ENCODE results near the gene YPEL1. TPM values are rescaled to one million over a fixed set of nuclear protein-coding genes. Genes with fewer than 3 reads are reported as not detected.
A peak's percentile ranks its signal among the peaks of the same experiment; 100 is the strongest.

Gene YPEL1, protein sequence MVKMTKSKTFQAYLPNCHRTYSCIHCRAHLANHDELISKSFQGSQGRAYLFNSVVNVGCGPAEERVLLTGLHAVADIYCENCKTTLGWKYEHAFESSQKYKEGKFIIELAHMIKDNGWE
- total RNA-seq (1 to 10 TPM; 8.0 to 9.8 TPM), polyA plus RNA-seq (1 to 10 TPM; 4.9 to 5.3 TPM)

DNA sequence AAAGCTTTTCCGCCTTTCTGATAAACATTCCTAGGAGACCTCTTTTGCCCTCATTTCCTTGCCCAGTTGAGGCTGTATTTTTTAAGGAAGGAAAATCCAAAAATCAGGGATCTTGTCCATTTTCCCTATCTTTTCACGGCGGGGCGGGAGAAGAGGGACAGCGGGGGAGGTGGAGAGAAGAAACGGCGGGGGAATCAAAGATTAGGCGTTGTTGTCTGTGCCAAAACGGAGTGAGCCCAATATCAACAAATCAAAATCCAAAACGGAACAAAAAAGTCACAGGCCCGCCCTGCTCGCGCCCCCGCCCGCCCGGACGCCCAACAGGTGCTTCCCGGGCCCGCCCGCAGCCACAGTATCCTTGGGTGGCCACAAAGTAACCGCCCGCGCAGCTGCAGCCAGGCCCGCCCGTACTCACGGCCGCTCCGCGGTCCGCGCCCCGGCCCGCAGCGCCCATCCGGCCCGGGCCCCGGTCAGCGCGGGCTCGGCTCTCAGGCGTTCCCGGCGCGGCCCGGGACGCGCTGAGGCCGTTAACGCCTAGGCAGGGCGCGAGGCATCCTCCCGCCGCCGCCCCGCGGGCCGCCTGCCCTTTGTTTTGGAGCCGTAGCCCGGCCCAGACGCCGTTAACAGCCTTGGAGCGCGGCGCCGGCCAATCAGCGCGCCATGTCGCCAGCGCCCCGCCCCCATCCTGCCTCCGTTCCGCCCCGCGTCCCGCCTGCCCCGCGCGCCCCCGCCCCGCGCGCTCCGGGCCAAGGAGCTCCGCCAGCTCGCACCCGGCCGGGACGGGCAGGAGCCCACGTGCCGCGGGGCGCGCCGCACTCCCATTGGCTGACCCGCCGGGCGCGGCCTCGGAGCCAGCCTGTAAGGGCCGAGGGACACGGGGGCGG is at the start of gene YPEL1:
TSS of gene YPEL1 (minus strand) at position 595 of the 884 bp plus-strand sequence. CDS start 25,050 bp downstream, outside the sequence.
- H3K4me3 Mint-ChIP-seq: peak within 1 kb of the TSS; percentile 89 to 95 (median 94)
- H3K9me3 ChIP-seq (ENCODE audit: control insufficient read depth in 1 of 2, low read length in 2 of 2): no peaks in the 10 kb centered on the region
- intact Hi-C loops (cut with micrococcal nuclease): loop anchor here (1.0 kb wide), 1 partner anchor 132 kb away; the partner anchor contains the start of gene MAPK1
- peaks cover 15 to 21% (median 17%) of the 10 kb centered on the region in 4 donors for H3K4me1 Mint-ChIP-seq
- no peaks in the 10 kb centered on the region for H3K9me3 Mint-ChIP-seq
- H3K27me3 ChIP-seq (ENCODE audit: insufficient read depth, low read length): no peaks in the 10 kb centered on the region
- CTCF ChIA-PET (ENCODE audit: partially characterized antibody): interaction anchor here (0.8 to 1.0 kb wide), 2 partner anchors 37 to 106 kb away, joined by 3 read pairs; no protein-coding TSS in a partner anchor
- no peaks in the 10 kb centered on the region for H3K36me3 ChIP-seq (ENCODE audit: insufficient read depth, low read length)
- peak within 1 kb of the TSS; percentile 7 to 56 for H3K4me3 ChIP-seq (ENCODE audit: low read length in 2 of 2)
- POLR2A ChIA-PET (ENCODE audit: partially characterized antibody): interaction anchor here (0.6 to 2.3 kb wide), 20 partner anchors 9 to 218 kb away, joined by 3 to 33 read pairs (median 3); partner anchors contain the start of genes MAPK1, PPIL2, PPM1F and SDF2L1
- H3K4me1 ChIP-seq (ENCODE audit: insufficient read depth, low read length): peaks cover 13% of the 10 kb centered on the region
- no peaks in the 10 kb centered on the region for H3K27me3 Mint-ChIP-seq
- DNase-seq: peak; percentile 94 to 99 (median 97)
- H3K27ac Mint-ChIP-seq: peak within 1 kb of the TSS; percentile 87 to 96 (median 93)
- peaks cover 0 to 4% of the 10 kb centered on the region in 2 donors for H3K36me3 Mint-ChIP-seq
- peak within 1 kb of the TSS; percentile 63 for H3K27ac ChIP-seq (ENCODE audit: low read depth, low read length)

DNA sequence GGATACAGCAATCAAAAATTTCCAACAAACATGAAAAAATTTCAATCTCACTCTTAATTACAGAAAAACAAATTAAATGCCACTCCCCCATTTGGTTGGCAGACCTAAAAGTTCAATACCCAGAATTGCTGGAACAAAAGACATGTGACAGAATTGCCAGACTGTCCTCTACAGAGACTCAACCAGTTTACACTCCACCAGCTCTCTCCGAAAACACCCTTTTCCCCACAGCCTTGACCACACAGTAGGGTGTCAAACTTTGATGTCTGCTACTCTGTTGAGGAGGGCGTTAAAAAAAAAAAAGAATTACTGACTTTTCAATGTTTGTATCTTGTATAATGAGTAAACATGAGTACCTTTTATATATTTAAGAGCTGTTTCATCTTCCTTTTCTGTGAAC is 44.7 kb upstream of the YPEL1 start:
- Histone ChIP-seq H3K4me3 (ENCODE audit: low read length in 2 of 2) (no peak overlapping the region), H3K27me3 (ENCODE audit: insufficient read depth, low read length) (no peaks in the 10 kb centered on the region), H3K9me3 (ENCODE audit: control insufficient read depth in 1 of 2, low read length in 2 of 2) (no peaks in the 10 kb centered on the region), H3K36me3 (ENCODE audit: insufficient read depth, low read length) (peaks cover 12% of the 10 kb centered on the region), H3K4me1 (ENCODE audit: insufficient read depth, low read length) (peaks cover 14% of the 10 kb centered on the region), H3K27ac (ENCODE audit: low read depth, low read length) (no peak overlapping the region)
- Mint-ChIP-seq H3K4me1 (peaks cover 7 to 18% (median 9%) of the 10 kb centered on the region in 4 donors), H3K9me3 (no peaks in the 10 kb centered on the region), H3K36me3 (peaks cover 21 to 41% of the 10 kb centered on the region in 2 donors), H3K27me3 (no peaks in the 10 kb centered on the region), H3K27ac (peak overlapping the region in 3 of 7 donors; percentile 42 to 78 (median 59)), H3K4me3 (no peak overlapping the region)
- ChIA-PET POLR2A (ENCODE audit: partially characterized antibody) (interaction anchor here (1.0 kb wide), 1 partner anchor 46 kb away, joined by 3 read pairs; no protein-coding TSS in a partner anchor), CTCF (ENCODE audit: partially characterized antibody) (interaction anchor here (0.7 to 1.1 kb wide), 2 partner anchors 13 to 17 kb away, joined by 3 read pairs; no protein-coding TSS in a partner anchor)
- no peak for DNase-seq
- intact Hi-C loops (cut with micrococcal nuclease): no loop called here

DNA sequence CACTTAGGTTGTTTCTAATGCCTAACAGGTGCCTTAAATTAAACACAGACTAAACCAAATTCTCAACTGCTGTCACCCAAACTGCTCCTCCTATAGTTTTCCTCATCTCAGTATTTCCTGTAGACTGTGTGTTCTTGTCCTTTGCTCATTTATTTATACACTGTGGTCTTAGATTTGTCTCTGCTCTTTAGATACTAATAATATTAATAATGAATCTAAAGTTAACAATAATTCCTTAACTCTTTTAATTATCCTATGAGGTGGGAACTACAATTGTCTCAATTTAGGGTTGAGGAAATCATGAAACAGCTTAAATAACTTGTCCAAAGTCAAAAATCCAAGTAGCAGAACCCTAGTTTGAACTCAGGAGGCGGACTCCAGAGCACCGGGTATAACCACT is 43.9 kb upstream of the YPEL1 start:
- no peaks in the 10 kb centered on the region for H3K27me3 ChIP-seq (ENCODE audit: insufficient read depth, low read length)
- Mint-ChIP-seq H3K4me1 (peaks cover 7 to 17% (median 9%) of the 10 kb centered on the region in 4 donors), H3K27ac (peak overlapping the region in 1 of 7 donors; percentile 26), H3K4me3 (no peak overlapping the region), H3K9me3 (no peaks in the 10 kb centered on the region), H3K36me3 (peaks cover 16 to 47% of the 10 kb centered on the region in 2 donors), H3K27me3 (no peaks in the 10 kb centered on the region)
- H3K4me3 ChIP-seq (ENCODE audit: low read length in 2 of 2): no peak overlapping the region
- H3K27ac ChIP-seq (ENCODE audit: low read depth, low read length): no peak overlapping the region
- H3K9me3 ChIP-seq (ENCODE audit: control insufficient read depth in 1 of 2, low read length in 2 of 2): no peaks in the 10 kb centered on the region
- intact Hi-C loops (cut with micrococcal nuclease): no loop called here
- H3K36me3 ChIP-seq (ENCODE audit: insufficient read depth, low read length): peaks cover 12% of the 10 kb centered on the region
- ChIA-PET CTCF (ENCODE audit: partially characterized antibody) (interaction anchor here (1.1 kb wide), 1 partner anchor 16 kb away, joined by 3 read pairs; no protein-coding TSS in a partner anchor), POLR2A (ENCODE audit: partially characterized antibody) (interaction anchor here (1.0 kb wide), 1 partner anchor 45 kb away, joined by 3 read pairs; no protein-coding TSS in a partner anchor)
- DNase-seq: no peak
- peaks cover 9% of the 10 kb centered on the region for H3K4me1 ChIP-seq (ENCODE audit: insufficient read depth, low read length)

DNA sequence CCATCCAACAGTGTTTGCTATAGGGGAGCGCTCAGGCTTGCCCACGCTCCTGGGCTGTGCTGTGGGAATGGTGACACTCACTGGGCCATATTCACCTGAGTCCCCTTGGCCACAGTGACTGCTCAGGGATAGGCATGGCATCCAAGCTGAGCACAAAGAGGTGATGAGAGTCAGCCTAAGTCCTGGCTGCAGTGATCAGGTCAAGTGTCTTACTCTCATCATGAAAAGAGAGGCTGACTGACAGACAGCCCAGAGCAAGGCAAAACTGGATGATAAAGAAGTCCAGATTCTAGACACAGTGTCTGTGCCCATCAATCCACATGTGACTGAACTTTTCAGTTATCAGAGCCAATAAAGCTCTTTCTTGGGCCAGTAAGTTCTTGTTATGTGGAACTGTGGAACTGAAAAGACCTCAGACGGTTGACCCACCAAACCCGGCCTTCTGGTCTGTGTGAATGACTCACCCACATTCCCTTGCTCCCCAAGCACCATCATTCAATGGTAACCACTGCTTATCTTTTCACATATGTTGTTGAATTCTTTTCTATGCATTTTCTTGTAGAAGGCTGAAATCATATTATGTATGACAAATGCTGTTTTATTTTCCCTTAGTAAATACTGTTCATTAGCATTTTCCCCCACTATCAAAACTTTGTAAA is 43.2 kb upstream of the YPEL1 start:
- no peak overlapping the region for H3K4me3 Mint-ChIP-seq
- CTCF ChIA-PET (ENCODE audit: partially characterized antibody): no interaction called here
- Histone ChIP-seq H3K27ac (ENCODE audit: low read depth, low read length) (no peak overlapping the region), H3K4me1 (ENCODE audit: insufficient read depth, low read length) (peaks cover 9% of the 10 kb centered on the region), H3K27me3 (ENCODE audit: insufficient read depth, low read length) (no peaks in the 10 kb centered on the region), H3K9me3 (ENCODE audit: control insufficient read depth in 1 of 2, low read length in 2 of 2) (no peaks in the 10 kb centered on the region), H3K4me3 (ENCODE audit: low read length in 2 of 2) (no peak overlapping the region), H3K36me3 (ENCODE audit: insufficient read depth, low read length) (peaks cover 14% of the 10 kb centered on the region)
- H3K27me3 Mint-ChIP-seq: no peaks in the 10 kb centered on the region
- intact Hi-C loops (cut with micrococcal nuclease): no loop called here
- peaks cover 7 to 17% (median 9%) of the 10 kb centered on the region in 4 donors for H3K4me1 Mint-ChIP-seq
- no peaks in the 10 kb centered on the region for H3K9me3 Mint-ChIP-seq
- H3K36me3 Mint-ChIP-seq: peaks cover 16 to 47% of the 10 kb centered on the region in 2 donors
- peak overlapping the region in 4 of 7 donors; percentile 26 to 65 (median 39) for H3K27ac Mint-ChIP-seq
- DNase-seq: no peak
- POLR2A ChIA-PET (ENCODE audit: partially characterized antibody): no interaction called here

DNA sequence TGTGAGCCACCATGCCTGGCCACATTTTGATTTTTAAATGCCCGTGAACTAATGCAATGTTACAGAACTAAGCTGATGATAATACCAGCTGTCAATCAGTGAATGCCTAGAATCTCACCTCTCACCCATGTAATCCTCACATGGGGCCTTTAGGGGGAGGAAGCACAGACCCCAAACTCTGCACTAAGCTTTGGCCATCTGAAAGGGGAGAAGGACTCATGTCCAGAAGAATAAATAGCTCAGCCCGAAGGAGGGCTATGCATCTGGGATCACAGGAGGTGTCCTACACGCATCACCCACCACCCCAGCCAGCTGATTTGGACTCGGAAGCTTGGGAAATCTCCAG is 36.0 kb upstream of the YPEL1 start:
- H3K4me3 Mint-ChIP-seq: no peak overlapping the region
- Histone ChIP-seq H3K27ac (ENCODE audit: low read depth, low read length) (no peak overlapping the region), H3K9me3 (ENCODE audit: control insufficient read depth in 1 of 2, low read length in 2 of 2) (no peaks in the 10 kb centered on the region), H3K27me3 (ENCODE audit: insufficient read depth, low read length) (no peaks in the 10 kb centered on the region), H3K36me3 (ENCODE audit: insufficient read depth, low read length) (peaks cover 52% of the 10 kb centered on the region), H3K4me3 (ENCODE audit: low read length in 2 of 2) (no peak overlapping the region), H3K4me1 (ENCODE audit: insufficient read depth, low read length) (peaks cover 22% of the 10 kb centered on the region)
- intact Hi-C loops (cut with micrococcal nuclease): no loop called here
- DNase-seq: no peak
- no peaks in the 10 kb centered on the region for H3K9me3 Mint-ChIP-seq
- POLR2A ChIA-PET (ENCODE audit: partially characterized antibody): no interaction called here
- H3K27ac Mint-ChIP-seq: no peak overlapping the region
- CTCF ChIA-PET (ENCODE audit: partially characterized antibody): interaction anchor here (1.2 to 1.3 kb wide), 2 partner anchors 36 to 45 kb away, joined by 3 read pairs; partner anchors contain the start of gene YPEL1
- peaks cover 41 to 71% of the 10 kb centered on the region in 2 donors for H3K36me3 Mint-ChIP-seq
- no peaks in the 10 kb centered on the region for H3K27me3 Mint-ChIP-seq
- H3K4me1 Mint-ChIP-seq: peaks cover 18 to 36% (median 29%) of the 10 kb centered on the region in 4 donors

DNA sequence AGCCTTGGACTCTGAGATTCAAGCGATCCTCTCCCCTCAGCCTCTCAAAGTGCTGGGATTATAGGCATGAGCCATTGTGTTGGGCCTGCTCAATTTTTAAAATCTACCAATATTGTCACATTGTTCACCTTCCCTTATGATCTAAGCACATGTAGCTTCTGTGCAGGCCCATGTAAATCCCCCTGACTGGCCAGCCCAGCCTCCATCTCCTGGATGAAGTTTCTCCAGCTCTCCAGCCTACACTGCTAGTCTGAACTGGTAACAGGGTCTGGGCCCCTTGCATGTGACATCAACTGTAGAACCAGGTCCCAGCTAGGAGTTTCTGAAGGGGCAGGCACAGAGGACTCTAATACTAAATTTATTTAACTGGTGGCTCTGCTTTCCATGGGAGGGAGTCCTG is 32.8 kb upstream of the YPEL1 start:
- H3K27me3 ChIP-seq (ENCODE audit: insufficient read depth, low read length): no peaks in the 10 kb centered on the region
- ChIA-PET POLR2A (ENCODE audit: partially characterized antibody) (interaction anchor here (4.8 kb wide), 1 partner anchor 33 kb away, joined by 33 read pairs; the partner anchor contains the start of gene YPEL1), CTCF (ENCODE audit: partially characterized antibody) (interaction anchor here (0.7 to 1.4 kb wide), 2 partner anchors 149 to 176 kb away, joined by 3 read pairs; no protein-coding TSS in a partner anchor)
- intact Hi-C loops (cut with micrococcal nuclease): no loop called here
- Mint-ChIP-seq H3K27ac (peak overlapping the region; percentile 63 to 94 (median 75)), H3K9me3 (no peaks in the 10 kb centered on the region), H3K4me3 (peak overlapping the region in 4 of 8 donors; percentile 11 to 86 (median 35)), H3K36me3 (peaks cover 43 to 80% of the 10 kb centered on the region in 2 donors), H3K27me3 (no peaks in the 10 kb centered on the region), H3K4me1 (peaks cover 42 to 64% (median 57%) of the 10 kb centered on the region in 4 donors)
- H3K4me1 ChIP-seq (ENCODE audit: insufficient read depth, low read length): peaks cover 54% of the 10 kb centered on the region
- no peak for DNase-seq
- H3K27ac ChIP-seq (ENCODE audit: low read depth, low read length): no peak overlapping the region
- peaks cover 65% of the 10 kb centered on the region for H3K36me3 ChIP-seq (ENCODE audit: insufficient read depth, low read length)
- H3K9me3 ChIP-seq (ENCODE audit: control insufficient read depth in 1 of 2, low read length in 2 of 2): no peaks in the 10 kb centered on the region
- no peak overlapping the region for H3K4me3 ChIP-seq (ENCODE audit: low read length in 2 of 2)
